NCI-H69 (cell line): ENCODE measurements around the gene TMEM150C.
A peak's percentile ranks its signal among the peaks of the same experiment; 100 is the strongest.

Experiments
- DNase-seq: peaks from one replicate; lab custom pipeline; 2025; lab: John Stamatoyannopoulos, UW

The TMEM150C gene

DNA sequence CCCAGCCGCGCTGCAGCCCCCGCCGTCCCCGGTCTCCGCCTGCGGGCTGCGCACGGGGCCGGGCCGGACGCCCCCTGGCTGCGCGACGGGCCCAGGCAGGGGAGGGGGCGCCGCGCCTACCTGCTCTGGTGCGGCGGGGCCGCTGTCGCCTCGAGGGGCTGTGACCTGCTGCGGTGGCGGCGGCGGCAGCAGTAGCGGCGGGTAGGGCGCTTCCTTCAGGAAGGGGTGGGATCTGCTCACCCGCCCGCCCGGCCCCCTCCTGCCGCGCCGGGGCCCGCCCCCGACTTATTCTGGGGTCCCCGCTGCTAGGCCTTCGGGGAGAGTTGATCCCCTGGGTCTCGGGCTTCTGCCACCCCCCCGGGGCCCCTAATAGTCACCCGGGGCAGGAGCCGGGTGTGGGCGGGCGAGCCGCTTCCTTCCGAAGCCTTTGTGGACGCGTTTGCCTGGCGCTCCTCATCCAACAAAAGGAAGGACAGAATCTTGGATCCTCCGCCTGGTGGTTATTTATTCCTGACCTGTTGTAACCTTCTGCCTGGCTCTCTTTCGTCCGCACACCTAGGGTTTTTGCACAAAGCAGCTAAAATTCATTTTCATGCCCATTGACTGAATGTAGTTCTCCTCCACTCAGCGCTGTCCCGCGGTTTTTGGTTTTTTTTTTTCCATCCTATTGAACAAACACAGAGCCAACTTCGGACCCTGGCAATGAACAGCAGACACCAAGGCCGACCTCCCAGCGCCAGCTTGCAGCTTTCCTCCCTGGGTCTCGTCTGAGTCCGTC lies at the start of gene TMEM150C:
Gene TMEM150C (minus strand): TSS at position 203 of the 778 bp plus-strand sequence. CDS start 57,331 bp downstream, outside the sequence.
- peak; percentile 78 for DNase-seq

DNA sequence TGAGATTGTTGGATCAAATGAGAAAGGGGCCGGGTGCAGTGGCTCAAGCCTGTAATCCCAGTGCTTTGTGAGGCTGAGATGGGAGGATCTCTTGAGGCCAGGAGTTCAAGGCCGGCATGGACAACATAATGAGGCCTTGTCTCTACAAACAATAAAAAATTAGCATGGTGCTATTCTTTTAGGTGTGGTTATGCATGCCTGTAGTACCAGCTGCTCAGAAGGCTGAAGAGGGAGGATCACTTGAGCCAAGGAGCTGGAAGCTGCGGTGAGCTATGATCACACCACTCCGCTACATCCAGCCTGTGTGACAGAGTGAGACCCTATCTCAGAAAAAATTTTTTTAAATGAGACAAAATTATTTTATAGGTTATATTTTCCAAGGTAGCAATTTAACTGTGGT lies 49.7 kb upstream of the TMEM150C start:
- peak; percentile 67 for DNase-seq

DNA sequence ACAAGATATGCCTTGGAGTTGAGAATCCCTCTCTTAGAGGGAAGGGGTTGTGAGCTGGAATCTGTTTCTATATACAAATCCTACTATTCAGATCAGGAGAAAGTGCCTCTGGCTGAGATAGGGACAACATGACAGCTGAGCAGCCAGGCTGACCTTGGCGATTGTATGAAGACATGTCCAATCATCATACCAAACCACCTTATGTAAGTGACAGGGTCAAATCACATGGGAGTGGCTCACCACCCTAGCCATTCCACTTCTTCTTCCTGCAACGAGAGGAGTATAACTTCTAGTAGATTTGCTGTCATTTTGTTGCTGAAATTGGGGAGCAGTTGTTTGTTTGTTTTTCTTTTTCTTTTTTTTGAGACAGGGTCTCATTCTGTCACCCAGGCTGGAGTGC lies 48.3 kb upstream of the TMEM150C start:
- DNase-seq = no peak

GRCh38 chr4:82606622-82607021 lies 44.8 kb upstream of the TMEM150C start:
- no peak for DNase-seq

DNA sequence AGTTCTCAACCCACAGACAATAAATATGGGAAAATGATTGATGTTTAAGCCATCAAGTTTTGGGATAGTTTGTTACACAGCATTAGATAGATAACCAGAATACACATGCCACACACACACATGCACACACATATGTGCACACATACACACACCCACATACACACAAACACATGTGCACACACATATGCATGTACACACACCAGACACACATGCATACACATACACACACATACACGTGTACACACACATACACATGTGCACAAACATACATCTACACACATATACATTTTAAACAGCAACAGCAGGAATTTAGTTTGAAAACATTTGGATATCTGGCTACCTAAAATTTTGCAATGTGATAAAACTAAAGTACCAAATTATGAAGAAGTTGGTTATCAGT lies 42.7 kb upstream of the TMEM150C start:
- no peak for DNase-seq

DNA sequence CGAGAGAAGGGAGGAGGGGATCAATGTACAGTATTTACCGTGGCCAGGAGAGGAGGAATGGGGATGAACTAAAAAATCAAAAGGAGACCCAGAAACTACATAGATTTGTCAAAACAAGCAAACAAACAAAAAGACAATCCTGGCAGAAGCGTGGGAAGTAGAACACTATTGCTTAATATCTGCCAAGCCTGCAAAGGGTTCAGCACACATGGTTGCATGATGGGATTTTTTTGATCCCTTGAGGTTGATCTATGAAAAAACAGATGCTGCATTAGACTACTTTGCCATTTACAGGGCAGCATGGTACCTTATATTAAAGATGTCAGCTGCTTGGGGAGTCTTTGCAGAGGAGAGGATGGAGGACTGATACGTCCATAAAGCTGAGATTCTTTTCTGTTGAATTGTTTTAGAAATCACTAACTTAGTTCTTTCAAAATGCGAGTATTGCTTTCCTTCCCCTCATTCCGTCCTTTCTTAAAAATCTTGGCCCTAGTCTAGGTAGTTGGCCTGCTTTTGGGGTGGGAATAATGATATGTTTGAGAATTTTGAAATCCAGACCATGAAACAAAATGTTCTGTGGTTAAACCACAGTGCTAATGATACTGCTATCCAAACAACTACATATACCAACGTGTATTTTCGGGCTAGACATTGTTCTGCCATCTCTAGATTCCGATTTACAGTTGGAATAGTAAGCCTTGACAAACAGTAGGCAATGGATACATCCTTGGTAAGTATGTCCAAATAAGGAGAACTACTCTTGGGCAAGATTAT lies 39.6 kb upstream of the TMEM150C start:
- DNase-seq = no peak

DNA sequence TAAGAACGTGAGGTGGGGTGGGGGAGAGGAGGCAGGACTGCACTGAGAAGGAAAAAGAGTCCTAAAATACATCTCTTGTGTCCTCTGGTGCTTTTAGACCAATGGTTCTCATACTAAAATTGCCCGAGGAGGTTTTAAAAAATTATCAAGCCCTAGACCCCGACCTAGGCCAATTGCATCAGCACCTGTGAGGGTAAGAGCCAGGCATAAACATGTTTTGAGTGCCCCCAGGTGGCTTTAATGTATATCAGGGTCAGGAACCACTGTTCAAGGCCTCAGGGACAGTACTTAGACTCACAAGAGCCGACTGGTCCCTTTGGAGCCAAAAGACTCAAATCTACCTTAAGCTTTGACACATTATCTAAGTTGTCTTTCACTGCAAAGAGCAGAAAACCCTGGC lies 37.5 kb upstream of the TMEM150C start:
- DNase-seq = peak; percentile 73

- DNase-seq = no peak
These were observed 32.7 kb upstream of the TMEM150C start for GRCh38 chr4:82594456-82594855.

- peak; percentile 6 for DNase-seq
These were observed 31.6 kb upstream of the TMEM150C start for GRCh38 chr4:82593411-82593810.

DNA sequence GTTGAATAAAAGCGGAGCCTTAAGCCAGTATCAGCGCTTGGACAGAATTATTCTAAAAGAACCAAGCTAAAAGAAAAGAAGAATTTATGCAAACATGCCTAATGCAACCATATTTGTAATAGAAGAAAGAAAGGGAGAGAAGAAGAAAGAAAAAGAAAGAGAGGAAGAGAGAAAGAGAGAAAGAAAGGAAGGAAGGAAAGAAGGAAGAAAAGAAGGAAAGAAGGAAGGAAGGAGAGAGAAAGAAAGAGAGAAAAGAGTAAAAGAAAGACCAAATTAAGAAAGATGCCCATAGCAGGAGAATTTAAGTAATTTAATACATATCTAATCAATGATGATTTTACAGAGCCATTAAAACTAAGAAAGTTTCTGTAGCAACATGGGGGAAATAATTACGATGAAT lies 30.9 kb upstream of the TMEM150C start:
- no peak for DNase-seq

DNA sequence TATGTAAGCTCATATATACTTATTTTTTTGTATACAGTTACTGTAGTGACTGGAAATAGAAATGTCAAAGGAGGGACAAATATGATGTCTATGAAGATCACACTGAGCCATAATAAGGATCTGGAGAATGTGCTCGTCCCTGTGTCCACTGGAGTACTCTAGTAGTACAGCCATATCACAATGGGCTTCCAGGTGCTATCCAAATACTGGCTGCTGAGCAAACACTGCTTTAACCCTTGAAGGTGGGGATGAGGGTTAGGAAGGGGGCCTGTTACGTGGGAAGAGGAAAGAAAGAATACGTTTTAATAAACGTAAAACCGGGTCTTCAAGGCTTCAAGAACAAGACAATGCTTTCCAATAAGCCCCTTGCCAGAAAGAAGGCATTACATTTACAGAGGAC lies 29.8 kb upstream of the TMEM150C start:
- peak; percentile 82 for DNase-seq

DNA sequence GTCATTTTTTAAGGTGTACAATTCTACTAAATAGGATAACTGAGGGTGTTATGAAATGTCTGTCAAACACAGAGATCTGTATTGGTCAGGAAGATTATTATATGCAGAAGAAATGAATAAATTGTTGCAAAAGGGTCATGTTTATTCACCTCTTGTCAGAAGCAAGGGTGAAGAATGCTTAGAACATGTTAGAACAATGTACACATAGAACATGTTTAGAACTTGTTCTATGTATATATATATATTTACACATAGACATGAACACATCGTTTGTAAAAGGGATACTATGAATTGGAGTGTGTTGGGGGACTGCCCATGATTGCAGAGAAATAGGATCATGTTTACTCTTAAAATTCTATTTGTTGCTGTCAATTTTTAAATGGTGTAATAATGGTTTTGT lies 28.0 kb upstream of the TMEM150C start:
- DNase-seq = no peak

DNA sequence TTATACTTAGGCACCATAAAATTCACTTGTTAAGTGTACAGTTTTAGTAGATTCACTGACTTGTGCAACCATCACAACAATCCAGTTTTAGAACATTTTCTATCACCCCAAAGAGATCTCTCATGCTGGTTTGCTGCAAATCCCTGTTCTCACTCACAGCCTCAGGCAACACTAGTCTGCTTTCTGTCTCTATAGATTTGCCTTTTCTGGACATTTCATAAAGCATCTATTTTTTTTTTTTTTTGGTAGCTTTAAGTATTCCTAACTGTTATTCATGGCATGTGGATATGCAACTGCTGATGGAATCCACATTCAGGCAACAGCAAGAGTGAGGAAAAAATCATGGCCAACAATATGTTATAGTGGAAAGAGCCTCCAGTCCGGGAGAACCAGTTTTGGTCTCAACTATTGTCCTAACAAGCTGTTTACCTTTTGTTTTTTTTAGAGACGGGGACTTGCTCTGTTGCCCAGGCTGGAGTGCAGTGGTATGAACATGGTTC lies 27.0 kb upstream of the TMEM150C start:
- DNase-seq = no peak

- DNase-seq = no peak
These were observed 26.2 kb upstream of the TMEM150C start for GRCh38 chr4:82587826-82588540.

- DNase-seq = peak; percentile 11
These were observed 24.1 kb upstream of the TMEM150C start for GRCh38 chr4:82585690-82586435.

DNA sequence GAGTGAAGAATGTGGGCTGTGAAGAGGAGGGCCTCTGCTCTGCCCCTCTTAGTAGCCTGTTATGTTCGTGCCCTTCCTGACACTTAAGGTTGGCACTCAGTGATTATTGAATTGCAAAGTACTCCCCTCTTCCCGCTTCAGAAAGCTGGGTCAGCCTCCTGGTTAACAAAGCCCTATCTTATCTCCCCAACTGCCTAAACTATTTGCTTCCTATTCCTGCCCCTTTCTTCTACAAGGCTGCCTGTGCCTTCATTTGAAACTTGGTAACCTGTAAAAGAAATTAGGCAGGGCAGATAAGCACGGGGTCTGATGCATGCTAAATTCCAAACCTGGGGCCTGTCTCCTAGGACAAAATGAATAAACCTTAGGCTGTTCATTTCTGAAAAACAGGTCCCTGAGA lies 23.1 kb upstream of the TMEM150C start:
- no peak for DNase-seq

GRCh38 chr4:82583897-82584587 lies 22.3 kb upstream of the TMEM150C start:
- DNase-seq = no peak

DNA sequence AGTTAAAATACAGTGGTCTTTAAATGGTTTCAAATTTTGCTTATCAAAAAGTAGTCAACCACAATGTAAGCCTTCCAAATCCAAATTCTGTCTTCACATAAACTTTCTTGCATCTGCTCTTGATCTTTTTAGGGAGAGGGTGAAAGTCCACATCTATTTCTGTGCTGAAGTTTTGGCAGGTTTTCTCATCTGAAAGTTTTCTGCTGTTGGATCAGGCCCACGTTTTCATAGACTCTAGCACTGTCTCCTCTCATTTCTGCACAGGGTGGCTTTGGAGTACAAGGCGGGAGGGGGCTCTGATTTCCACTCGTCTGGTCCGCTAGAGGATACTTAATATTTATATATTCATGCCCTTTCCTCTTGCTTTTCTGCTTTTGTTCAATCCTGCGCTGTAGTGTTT lies 18.1 kb upstream of the TMEM150C start:
- DNase-seq = no peak

DNA sequence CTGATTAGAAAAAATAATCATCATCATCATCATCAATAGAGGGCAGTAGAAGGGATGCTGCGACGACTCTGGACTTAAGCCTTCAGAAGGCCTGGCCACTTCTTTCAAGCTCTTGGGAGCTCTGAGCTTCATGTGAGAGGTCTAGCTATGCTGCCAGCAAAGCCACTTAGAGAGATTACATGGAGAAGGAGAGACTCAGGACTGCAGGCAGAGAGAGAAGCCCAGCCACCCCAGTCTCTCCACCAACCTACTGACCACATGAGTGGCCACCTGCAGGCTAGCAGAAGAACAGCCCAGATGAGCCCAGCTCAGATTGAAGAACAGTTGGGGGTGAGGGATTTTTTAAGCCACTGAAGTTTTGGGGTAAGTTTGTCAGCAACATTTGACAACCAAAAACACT lies 17.1 kb upstream of the TMEM150C start:
- DNase-seq = no peak

- no peak for DNase-seq
These were observed 15.7 kb upstream of the TMEM150C start for GRCh38 chr4:82577451-82577850.

DNA sequence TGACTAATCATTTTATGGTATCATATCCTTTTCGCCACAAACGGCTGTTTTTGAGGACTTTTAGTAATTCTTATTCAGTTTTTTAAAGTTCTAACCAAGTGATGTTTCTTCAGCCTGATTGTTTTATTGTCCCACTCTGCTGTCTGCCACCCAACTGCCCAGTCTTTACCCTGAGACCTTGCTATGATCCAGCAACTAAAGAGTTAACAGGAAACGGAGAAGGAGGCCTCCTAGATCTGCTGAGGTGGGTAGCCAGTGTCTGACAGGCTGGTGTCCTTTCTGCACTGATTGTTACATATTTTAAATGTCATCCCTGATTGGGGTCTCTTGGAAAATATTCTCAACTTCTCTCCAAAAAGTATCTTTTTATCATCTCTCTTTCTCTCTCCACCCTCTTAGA lies 7.9 kb upstream of the TMEM150C start:
- no peak for DNase-seq
